Smooth muscle cell (in vitro differentiated cells): ENCODE results near the gene TXNDC2. TPM values are rescaled to one million over a fixed set of nuclear protein-coding genes. Genes with fewer than 3 reads are reported as not detected.

Experiments
- DNase-seq: peaks from one replicate; lab custom pipeline; 2025; ENCODE audit not compliant: unreplicated experiment; lab: John Stamatoyannopoulos, UW
- H2AFZ ChIP-seq: fragments of 200-600 bp; sonication (generic); 2 replicates; pipeline ENCODE4 v1.6.0; 2016; ENCODE audit warnings: antibody characterized with exemption, low read depth, mild to moderate bottlenecking
- H3F3A ChIP-seq: fragments of 200-600 bp; sonication (generic); 2 replicates; pipeline ENCODE4 v1.6.0; 2017; ENCODE audit warnings: antibody characterized with exemption, low read depth
- H3K27ac ChIP-seq: fragments of 200-600 bp; sonication (generic); 2 replicates; pipeline ENCODE4 v1.5.1; 2016; ENCODE audit warnings: low read depth, mild to moderate bottlenecking
- H3K27me3 ChIP-seq: fragments of 200-600 bp; sonication (generic); 2 replicates; pipeline ENCODE4 v1.6.1; 2016; ENCODE audit warnings: low read depth, mild to moderate bottlenecking
- H3K36me3 ChIP-seq: fragments of 200-600 bp; sonication (generic); 2 replicates; pipeline ENCODE4 v1.5.1; 2016; ENCODE audit warnings: low read depth
- H3K4me1 ChIP-seq: fragments of 200-600 bp; sonication (generic); 2 replicates; pipeline ENCODE4 v1.5.1; 2016; ENCODE audit warnings: low read depth
- H3K4me2 ChIP-seq: fragments of 200-600 bp; sonication (generic); 2 replicates; pipeline ENCODE4 v1.6.0; 2016; ENCODE audit warnings: mild to moderate bottlenecking
- H3K4me3 ChIP-seq: fragments of 200-600 bp; sonication (generic); 2 replicates; pipeline ENCODE4 v1.5.1; 2016; ENCODE audit warnings: mild to moderate bottlenecking
- H3K79me2 ChIP-seq: fragments of 200-600 bp; sonication (generic); 2 replicates; pipeline ENCODE4 v1.6.0; 2016; ENCODE audit warnings: low read depth, mild to moderate bottlenecking
- H3K9ac ChIP-seq: fragments of 200-600 bp; sonication (generic); 2 replicates; pipeline ENCODE4 v1.6.0; 2016; ENCODE audit warnings: low read depth
- H3K9me3 ChIP-seq: fragments of 200-600 bp; sonication (generic); replicated peaks from 2 replicates; pipeline ENCODE4 v1.5.1; 2016; ENCODE audit warnings: low read depth
- H4K20me1 ChIP-seq: fragments of 200-600 bp; sonication (generic); 2 replicates; pipeline ENCODE4 v1.6.0; 2016; ENCODE audit warnings: low read depth
- CTCF ChIP-seq: fragments of 200-600 bp; sonication (generic); IDR thresholded peaks from 2 replicates; pipeline ENCODE4 v1.5.1; 2017; ENCODE audit warnings: borderline replicate concordance, mild to moderate bottlenecking, antibody characterized with exemption; ENCODE audit not compliant: insufficient read depth, poor library complexity, severe bottlenecking
- WGBS: methylation state at CpG from one replicate; pipeline ENCODE4 v1.1.7; 2016; ENCODE audit warnings: low lambda C conversion rate; 5-methylcytosine and 5-hydroxymethylcytosine counted together
- polyA plus RNA-seq: library from polyadenylated mRNA; unstranded; fragments of >200 nt; fragmentation: Nextera tagmentation; extraction: Ambion mirVana; gene quantifications from 2 replicates; pipeline ENCODE4 v1.2.1, GENCODE V29; 2016
- total RNA-seq: library from RNA; depleted of rRNA; stranded (reverse); fragments of >200 nt; gene quantifications from 2 replicates; pipeline ENCODE4 v1.2.3, GENCODE V29; 2014

The TXNDC2 gene
- total and polyA plus RNA-seq, 2 experiments from 2014 or later, result 0.58 TPM; not detected in 1

GRCh38 chr18:9850309-9850708, 35.5 kb upstream of the TXNDC2 start:
- Histone ChIP-seq H3K9me3 (no peaks in the 10 kb centered on the region), H3K36me3 (no peaks in the 10 kb centered on the region), H3K27me3 (no peaks in the 10 kb centered on the region), H3F3A (peaks cover 9% of the 10 kb centered on the region), H3K4me3 (no peak overlapping the region), H3K27ac (peak overlapping the region; percentile 34), H3K79me2 (peaks cover 8% of the 10 kb centered on the region), H2AFZ (no peak overlapping the region), H3K4me1 (peaks cover 6% of the 10 kb centered on the region), H3K9ac (no peak overlapping the region), H3K4me2 (peak overlapping the region; percentile 33), H4K20me1 (peaks cover 10% of the 10 kb centered on the region)
- 81% methylated on average over 3 of the region's 3 CpGs for WGBS
- TF ChIP-seq CTCF, result no peak
- DNase-seq, result no peak

GRCh38 chr18:9851511-9851910, 34.3 kb upstream of the TXNDC2 start:
- no peaks in the 10 kb centered on the region for H3K36me3 ChIP-seq
- H3K27me3 ChIP-seq, result no peaks in the 10 kb centered on the region
- peaks cover 6% of the 10 kb centered on the region for H3K4me1 ChIP-seq
- no peak overlapping the region for H2AFZ ChIP-seq
- H3K27ac ChIP-seq, result no peak overlapping the region
- no peak for DNase-seq
- WGBS, result 75% methylated on average over 2 of the region's 2 CpGs
- H3F3A ChIP-seq, result peaks cover 9% of the 10 kb centered on the region
- H3K4me2 ChIP-seq, result no peak overlapping the region
- TF ChIP-seq CTCF, result no peak
- peaks cover 9% of the 10 kb centered on the region for H4K20me1 ChIP-seq
- peaks cover 16% of the 10 kb centered on the region for H3K79me2 ChIP-seq
- H3K9me3 ChIP-seq, result no peaks in the 10 kb centered on the region
- H3K9ac ChIP-seq, result no peak overlapping the region
- H3K4me3 ChIP-seq, result no peak overlapping the region

- DNase-seq, result no peak
- H4K20me1 ChIP-seq, result peaks cover 9% of the 10 kb centered on the region
- WGBS, result 86% methylated on average over 5 of the region's 5 CpGs
- no peak overlapping the region for H3K4me3 ChIP-seq
- H3K4me2 ChIP-seq, result no peak overlapping the region
- no peaks in the 10 kb centered on the region for H3K27me3 ChIP-seq
- no peaks in the 10 kb centered on the region for H3K9me3 ChIP-seq
- H3K36me3 ChIP-seq, result no peaks in the 10 kb centered on the region
- H3K4me1 ChIP-seq, result peaks cover 6% of the 10 kb centered on the region
- H2AFZ ChIP-seq, result no peak overlapping the region
- H3K79me2 ChIP-seq, result peaks cover 16% of the 10 kb centered on the region
- peaks cover 9% of the 10 kb centered on the region for H3F3A ChIP-seq
- H3K27ac ChIP-seq, result no peak overlapping the region
- TF ChIP-seq CTCF, result no peak
- H3K9ac ChIP-seq, result no peak overlapping the region
These were observed 33.3 kb upstream of the TXNDC2 start for GRCh38 chr18:9852266-9853081.
